K562 (cell line): ENCODE results near the gene KCNK2. TPM values are rescaled to one million over a fixed set of nuclear protein-coding genes. Genes with fewer than 3 reads are reported as not detected.

Experiments
- ARID2 ChIP-seq: fragments of 450-650 bp; IDR thresholded peaks from 2 replicates; pipeline ENCODE4 v1.6.1; 2017; ENCODE audit warnings: antibody characterized with exemption, mild to moderate bottlenecking
- CEBPB ChIP-seq: fragments of 450-650 bp; IDR thresholded peaks from 2 replicates; pipeline ENCODE4 v1.6.1; 2016; ENCODE audit warnings: missing genetic modification characterization, missing compliant biosample characterization
- DLX4 ChIP-seq: fragments of 250-450 bp; sonication (Bioruptor Pico); IDR thresholded peaks from 2 replicates; pipeline ENCODE4 v1.6.1; 2021; ENCODE audit warnings: mild to moderate bottlenecking
- EHMT2 ChIP-seq: fragments of 450-650 bp; IDR thresholded peaks from 2 replicates; pipeline ENCODE4 v1.6.1; 2018; ENCODE audit warnings: antibody characterized with exemption
- FOSL1 ChIP-seq: fragments of 200-800 bp; sonication (Bioruptor generic); conservative IDR thresholded peaks from 2 replicates; pipeline ENCODE4 v1.6.1; 2016; ENCODE audit warnings: missing genetic modification characterization, missing compliant biosample characterization
- FOXJ2 ChIP-seq: fragments of 200-800 bp; sonication (Bioruptor generic); IDR thresholded peaks from 2 replicates; pipeline ENCODE4 v1.6.1; 2016; ENCODE audit warnings: missing genetic modification characterization, missing compliant biosample characterization
- FOXP1 ChIP-seq: sonication (generic); formaldehyde crosslinking; IDR thresholded peaks from 2 replicates; pipeline ENCODE4 v1.8.0; 2022; ENCODE audit warnings: mild to moderate bottlenecking, missing genetic modification reagents
- HMGN3 ChIP-seq: IDR thresholded peaks from 2 replicates; pipeline ENCODE4 v1.6.1; 2011; ENCODE audit warnings: borderline replicate concordance, low read depth, mild to moderate bottlenecking, mixed read lengths, low read length; ENCODE audit not compliant: insufficient read length; ENCODE audit errors: extremely low read depth
- NFE2 ChIP-seq: IDR thresholded peaks from 2 replicates; pipeline ENCODE4 v1.6.1; 2014; ENCODE audit warnings: antibody characterized with exemption, low read depth
- OTX1 ChIP-seq: fragments of 450-650 bp; formaldehyde crosslinking; IDR thresholded peaks from 2 replicates; pipeline ENCODE4 v1.4.0; 2022; ENCODE audit warnings: mild to moderate bottlenecking
- REST ChIP-seq, 2 experiments: fragments of 450-650 bp; formaldehyde crosslinking in 1 of 2; IDR thresholded peaks; 2 replicates each; pipeline versions ENCODE4 v1.4.0 to v1.6.1; 2014 to 2020; ENCODE audit warnings: mild to moderate bottlenecking in 2 of 2, borderline replicate concordance in 1 of 2, low read depth in 1 of 2
- SNAPC5 ChIP-seq: fragments of 250-450 bp; sonication (Bioruptor Pico); IDR thresholded peaks from 2 replicates; pipeline ENCODE4 v1.8.0; 2021; ENCODE audit warnings: moderate library complexity, mild to moderate bottlenecking, inconsistent platforms
- TRIM28 ChIP-seq: fragments of 450-650 bp; IDR thresholded peaks from 2 replicates; pipeline ENCODE4 v1.6.1; 2017
- USF1 ChIP-seq: sonication (generic); formaldehyde crosslinking; IDR thresholded peaks from 2 replicates; pipeline ENCODE4 v1.9.0; 2022; ENCODE audit warnings: mild to moderate bottlenecking, missing genetic modification reagents
- polyA plus RNA-seq, 8 experiments: library from polyadenylated mRNA; depleted of rRNA in 4 of 8; stranded (reverse) in 5 of 8; unstranded in 3 of 8; fragments of >200 nt; fragmentation: Nextera tagmentation in 2 of 8; fragmentation: Illumina TruSeq in 1 of 8; extraction: Ambion mirVana in 2 of 8; extraction: Trizol in 1 of 8; gene quantifications; 2 replicates each; pipeline versions ENCODE4 v1.2.1 to v1.2.3, GENCODE V29; 2011 to 2014; ENCODE audit warnings: inconsistent platforms in 1 of 8, missing spikeins in 1 of 8
- total RNA-seq, 7 experiments: library from RNA; depleted of rRNA in 6 of 7; stranded (reverse); fragments of >200 nt in 6 of 7; fragmentation: Illumina TruSeq in 2 of 7; extraction: Trizol in 2 of 7; gene quantifications; 2 replicates each; pipeline versions ENCODE4 v1.2.1 to v1.2.3, GENCODE V29; 2011 to 2021; ENCODE audit warnings: low replicate concordance in 1 of 7

The KCNK2 gene
- total and polyA plus RNA-seq, 9 of the 15 experiments (the other 6 are each of a cell fraction or from before 2014, with no cell fraction given), result 0.04 to 0.13 (median 0.05) TPM; not detected in 3

GRCh38 chr1:215146240-215146975 lies 63.9 kb downstream of the KCNK2 start (continued):
- TF ChIP-seq USF1 (CRISPR knock-in tag) (no peak), ARID2 (no peak), DLX4 (no peak), NFE2 (no peak), CEBPB (tag) (peak; percentile 31; the same call in 1 of the 2 replicates), TRIM28 (no peak), FOXJ2 (tag) (no peak), FOSL1 (tag) (no peak), FOXP1 (CRISPR knock-in tag) (no peak), SNAPC5 (CRISPR knock-in tag) (no peak), REST (IDR thresholded peaks at IDR 0.05; ENCODE audit: borderline replicate concordance) (peak; percentile 4; the same call in 1 of the 2 replicates), REST (CRISPR knock-in tag; IDR thresholded peaks at IDR 0.05; ENCODE audit: low read depth) (no peak), HMGN3 (no peak), OTX1 (CRISPR knock-in tag) (no peak), EHMT2 (no peak)
